Mesothelial cell of epicardium (in vitro differentiated cells): ENCODE data around the gene ASIC4. TPM values are rescaled to one million over a fixed set of nuclear protein-coding genes. Genes with fewer than 3 reads are reported as not detected.

ENCODE experiments used
- DNase-seq, 2 experiments: peaks; one replicate each; pipeline ENCODE4 v3.0.0; 2021; ENCODE audit warnings: low spot score in 2 of 2; ENCODE audit not compliant: unreplicated experiment in 2 of 2
- H3K27ac Mint-ChIP-seq: 2 replicates; pipeline ENCODE4 v1.8.0; 2021; ENCODE audit warnings: mixed read lengths
- H3K27me3 Mint-ChIP-seq: 2 replicates; pipeline ENCODE4 v1.8.0; 2021; ENCODE audit warnings: low read depth, mixed read lengths
- H3K36me3 Mint-ChIP-seq: 2 replicates; pipeline ENCODE4 v1.8.0; 2021; ENCODE audit warnings: mixed read lengths
- H3K4me1 Mint-ChIP-seq: 2 replicates; pipeline ENCODE4 v1.8.0; 2021; ENCODE audit warnings: mixed read lengths
- H3K4me3 Mint-ChIP-seq: 2 replicates; pipeline ENCODE4 v1.8.0; 2021; ENCODE audit warnings: mild to moderate bottlenecking, moderate library complexity, mixed read lengths
- H3K9me3 Mint-ChIP-seq: 2 replicates; pipeline ENCODE4 v1.8.0; 2021; ENCODE audit warnings: mixed read lengths
- total RNA-seq: library from RNA; stranded (reverse); gene quantifications from 3 replicates; pipeline ENCODE4 v1.2.1, GENCODE V29; 2021
- TF ChIP-seq, protein P1 (sequence below): fragments of 200-600 bp; sonication (generic); IDR thresholded peaks from one replicate; pipeline ENCODE4 v1.5.0; 2021; ENCODE audit warnings: antibody characterized with exemption; ENCODE audit not compliant: unreplicated experiment

The ASIC4 gene
- total RNA-seq, 1 donor from 2014 or later, result 0.98 TPM

- H3K27ac Mint-ChIP-seq, result no peak overlapping the region
- H3K27me3 Mint-ChIP-seq, result peaks cover 62% of the 10 kb centered on the region
- DNase-seq, result no peak
- no peaks in the 10 kb centered on the region for H3K9me3 Mint-ChIP-seq
- H3K4me3 Mint-ChIP-seq, result no peak overlapping the region
- no peaks in the 10 kb centered on the region for H3K36me3 Mint-ChIP-seq
- TF ChIP-seq, protein P1, sequence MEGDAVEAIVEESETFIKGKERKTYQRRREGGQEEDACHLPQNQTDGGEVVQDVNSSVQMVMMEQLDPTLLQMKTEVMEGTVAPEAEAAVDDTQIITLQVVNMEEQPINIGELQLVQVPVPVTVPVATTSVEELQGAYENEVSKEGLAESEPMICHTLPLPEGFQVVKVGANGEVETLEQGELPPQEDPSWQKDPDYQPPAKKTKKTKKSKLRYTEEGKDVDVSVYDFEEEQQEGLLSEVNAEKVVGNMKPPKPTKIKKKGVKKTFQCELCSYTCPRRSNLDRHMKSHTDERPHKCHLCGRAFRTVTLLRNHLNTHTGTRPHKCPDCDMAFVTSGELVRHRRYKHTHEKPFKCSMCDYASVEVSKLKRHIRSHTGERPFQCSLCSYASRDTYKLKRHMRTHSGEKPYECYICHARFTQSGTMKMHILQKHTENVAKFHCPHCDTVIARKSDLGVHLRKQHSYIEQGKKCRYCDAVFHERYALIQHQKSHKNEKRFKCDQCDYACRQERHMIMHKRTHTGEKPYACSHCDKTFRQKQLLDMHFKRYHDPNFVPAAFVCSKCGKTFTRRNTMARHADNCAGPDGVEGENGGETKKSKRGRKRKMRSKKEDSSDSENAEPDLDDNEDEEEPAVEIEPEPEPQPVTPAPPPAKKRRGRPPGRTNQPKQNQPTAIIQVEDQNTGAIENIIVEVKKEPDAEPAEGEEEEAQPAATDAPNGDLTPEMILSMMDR, result no peak
- peaks cover 8% of the 10 kb centered on the region for H3K4me1 Mint-ChIP-seq
Measured at GRCh38 chr2:219488844-219489194, 25.5 kb upstream of the ASIC4 start.

- H3K4me3 Mint-ChIP-seq, result no peak overlapping the region
- H3K4me1 Mint-ChIP-seq, result peaks cover 4% of the 10 kb centered on the region
- no peaks in the 10 kb centered on the region for H3K36me3 Mint-ChIP-seq
- no peaks in the 10 kb centered on the region for H3K9me3 Mint-ChIP-seq
- H3K27me3 Mint-ChIP-seq, result peaks cover 62% of the 10 kb centered on the region
- TF ChIP-seq, protein P1, result no peak
- no peak for DNase-seq
- no peak overlapping the region for H3K27ac Mint-ChIP-seq
Measured at GRCh38 chr2:219489315-219489714, 25.0 kb upstream of the ASIC4 start.

GRCh38 chr2:219490186-219490585 is 24.1 kb upstream of the ASIC4 start:
- TF ChIP-seq, protein P1, result no peak
- Mint-ChIP-seq H3K27ac (no peak overlapping the region), H3K4me1 (peaks cover 10% of the 10 kb centered on the region), H3K36me3 (no peaks in the 10 kb centered on the region), H3K4me3 (no peak overlapping the region), H3K27me3 (peaks cover 66% of the 10 kb centered on the region), H3K9me3 (no peaks in the 10 kb centered on the region)
- no peak for DNase-seq

- Mint-ChIP-seq H3K36me3 (no peaks in the 10 kb centered on the region), H3K4me1 (peaks cover 14% of the 10 kb centered on the region), H3K27me3 (peaks cover 66% of the 10 kb centered on the region), H3K4me3 (no peak overlapping the region), H3K9me3 (no peaks in the 10 kb centered on the region), H3K27ac (no peak overlapping the region)
- TF ChIP-seq, protein P1, result no peak
- DNase-seq, result no peak
Measured at GRCh38 chr2:219490600-219491130, 23.6 kb upstream of the ASIC4 start.

GRCh38 chr2:219491278-219491963 is 22.9 kb upstream of the ASIC4 start:
- Mint-ChIP-seq H3K4me3 (no peak overlapping the region), H3K36me3 (no peaks in the 10 kb centered on the region), H3K27me3 (peaks cover 66% of the 10 kb centered on the region), H3K4me1 (peaks cover 14% of the 10 kb centered on the region), H3K27ac (no peak overlapping the region), H3K9me3 (no peaks in the 10 kb centered on the region)
- TF ChIP-seq, protein P1, result no peak
- no peak for DNase-seq
